Activated T-cell treated with anti-CD3 and anti-CD28 coated beads, Interleukin-2, amount 50 U/mL, for 1 hour (primary cell): ENCODE results near the gene IL1R2.
"Not testable (repeated sequence)": the region's sequence is repeated elsewhere in the genome, so short reads cannot be mapped to it uniquely, and the experiment has no call there.

Experiments
- DNase-seq: peaks from one replicate; pipeline ENCODE4 v3.0.0-alpha.2; 2020

IL1R2 gene

GRCh38 chr2:102000813-102001766, 9.3 kb downstream of the IL1R2 start:
- DNase-seq: no peak

GRCh38 chr2:102001767-102002142, 10.0 kb downstream of the IL1R2 start:
- DNase-seq: no peak

GRCh38 chr2:102002228-102002627, 10.5 kb downstream of the IL1R2 start:
- no peak for DNase-seq

GRCh38 chr2:102002909-102003308, 11.1 kb downstream of the IL1R2 start:
- not testable (repeated sequence) for DNase-seq

- DNase-seq: no peak
These were observed 11.9 kb downstream of the IL1R2 start for GRCh38 chr2:102003696-102004095.

GRCh38 chr2:102004581-102004980, 12.8 kb downstream of the IL1R2 start:
- DNase-seq: no peak

GRCh38 chr2:102005449-102005848, 13.7 kb downstream of the IL1R2 start:
- DNase-seq: no peak

GRCh38 chr2:102005989-102006885, 14.5 kb downstream of the IL1R2 start:
- DNase-seq: no peak

GRCh38 chr2:102006886-102007278, 15.1 kb downstream of the IL1R2 start:
- no peak for DNase-seq

DNA sequence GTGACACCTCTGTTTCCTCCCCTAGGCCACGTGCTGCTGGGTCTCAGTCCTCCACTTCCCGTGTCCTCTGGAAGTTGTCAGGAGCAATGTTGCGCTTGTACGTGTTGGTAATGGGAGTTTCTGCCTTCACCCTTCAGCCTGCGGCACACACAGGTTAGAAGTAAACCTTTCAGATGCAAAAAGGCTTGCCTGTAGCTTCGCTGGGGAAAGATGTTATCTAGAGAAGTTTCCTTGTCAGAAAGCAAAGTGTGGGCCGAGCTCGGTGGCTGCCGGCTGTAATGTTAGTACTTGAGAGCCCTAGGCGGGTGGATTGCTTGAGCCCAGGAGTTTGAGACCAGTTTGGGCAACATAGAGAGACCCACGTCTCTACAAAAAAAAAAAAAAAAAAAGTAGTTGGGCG, 16.7 kb downstream of the IL1R2 start:
- DNase-seq: no peak

GRCh38 chr2:102009557-102009956, 17.8 kb downstream of the IL1R2 start:
- DNase-seq: no peak

GRCh38 chr2:102010902-102011301, 19.1 kb downstream of the IL1R2 start:
- no peak for DNase-seq

DNA sequence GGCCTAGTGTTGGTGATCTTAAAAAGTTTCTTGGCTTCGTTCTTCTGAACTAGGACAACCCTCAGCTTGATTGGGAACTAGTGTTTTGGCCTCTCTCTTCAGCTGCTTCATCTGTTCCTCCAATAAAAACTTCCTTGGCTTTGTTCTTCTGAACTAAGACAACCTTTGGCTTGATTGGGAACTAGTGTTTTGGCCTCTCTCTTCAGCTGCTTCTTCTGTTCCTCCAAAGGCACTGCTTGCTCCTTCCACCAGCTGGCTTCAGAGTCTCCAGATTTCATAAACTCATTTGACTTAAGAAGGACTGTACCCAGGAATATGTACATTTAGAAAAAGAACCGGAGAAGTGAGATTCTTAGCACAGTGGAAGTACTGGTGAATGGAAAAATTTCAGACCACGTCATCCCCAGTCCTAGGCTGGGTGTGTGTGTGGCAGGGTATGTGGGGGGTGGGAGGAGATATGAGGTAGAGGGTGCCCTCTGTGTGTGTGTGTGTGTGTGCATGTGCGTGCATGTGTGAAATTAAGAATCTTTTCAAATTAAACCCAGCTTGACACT, 20.4 kb downstream of the IL1R2 start:
- no peak for DNase-seq

DNA sequence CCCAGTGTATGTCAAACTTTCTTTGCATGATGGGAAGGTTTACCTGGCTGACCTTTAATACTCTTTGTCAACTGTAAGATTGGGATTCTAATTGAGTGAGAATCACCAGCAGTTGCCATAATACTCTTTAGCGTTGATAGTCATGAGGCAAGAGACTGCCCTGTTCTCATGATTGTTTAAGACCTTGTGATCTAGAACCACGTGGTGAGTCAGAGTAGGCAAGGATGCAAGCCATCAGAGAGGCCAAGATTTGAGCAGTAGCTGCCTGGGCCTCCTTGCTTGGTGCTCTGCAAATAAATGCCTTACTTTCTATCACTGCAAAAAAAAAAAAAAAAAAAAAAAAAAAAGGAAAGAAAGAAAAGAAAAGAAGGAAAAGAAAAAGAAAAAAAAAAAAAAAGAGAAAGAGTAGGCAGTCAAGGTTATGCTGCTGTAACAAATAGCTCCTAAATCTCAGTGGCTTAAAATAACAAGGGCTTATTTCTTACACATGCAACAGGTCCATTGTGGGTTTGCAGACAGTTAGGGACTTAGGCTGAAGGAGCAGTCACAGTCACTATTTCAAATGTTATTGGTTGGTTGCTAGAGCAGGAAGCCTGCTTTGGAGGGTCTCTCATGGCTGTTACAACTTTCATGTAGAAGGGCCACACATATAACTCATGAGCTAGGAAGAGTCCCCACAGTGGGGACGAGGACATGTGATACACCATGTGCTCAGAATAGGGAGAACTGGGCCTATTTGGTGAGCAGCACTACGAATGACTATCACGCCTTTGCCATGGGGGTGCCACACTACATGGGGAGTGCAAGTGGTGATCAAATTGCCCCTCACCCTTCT, 21.7 kb downstream of the IL1R2 start:
- no peak for DNase-seq

DNA sequence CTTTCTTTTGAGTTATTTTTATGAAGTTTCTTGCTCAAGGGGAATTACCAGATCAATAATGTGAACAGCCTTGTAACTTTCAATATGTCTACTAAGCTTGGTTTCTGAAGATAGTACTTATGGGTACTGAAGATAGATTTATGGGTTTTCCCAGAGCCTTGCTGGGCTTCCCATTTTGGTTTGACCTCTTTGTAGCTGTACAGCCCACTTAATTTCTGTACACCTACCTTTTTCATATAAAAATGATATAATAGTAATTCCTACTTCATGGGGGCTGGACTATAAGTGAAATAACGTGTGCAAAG, 22.2 kb downstream of the IL1R2 start:
- DNase-seq: no peak

DNA sequence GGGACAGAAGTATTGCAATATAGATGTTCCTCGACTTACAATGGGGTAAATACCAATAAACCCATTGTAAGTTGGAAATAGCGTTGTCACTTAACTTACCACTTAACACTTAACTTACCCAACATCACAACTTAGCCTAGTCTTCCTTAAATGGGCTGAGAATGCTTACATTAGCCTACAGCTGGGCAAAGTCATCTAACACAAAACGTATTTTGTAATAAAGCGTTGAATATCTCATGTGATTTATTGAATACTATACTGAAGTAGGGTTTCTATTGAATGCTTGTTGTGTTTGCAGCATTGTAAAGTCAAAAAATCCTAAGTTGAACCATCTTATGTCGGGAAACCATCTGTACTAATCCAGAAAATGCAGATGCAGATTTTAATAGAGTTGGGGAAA, 23.6 kb downstream of the IL1R2 start:
- no peak for DNase-seq

GRCh38 chr2:102016399-102016955, 24.7 kb downstream of the IL1R2 start:
- no peak for DNase-seq

DNA sequence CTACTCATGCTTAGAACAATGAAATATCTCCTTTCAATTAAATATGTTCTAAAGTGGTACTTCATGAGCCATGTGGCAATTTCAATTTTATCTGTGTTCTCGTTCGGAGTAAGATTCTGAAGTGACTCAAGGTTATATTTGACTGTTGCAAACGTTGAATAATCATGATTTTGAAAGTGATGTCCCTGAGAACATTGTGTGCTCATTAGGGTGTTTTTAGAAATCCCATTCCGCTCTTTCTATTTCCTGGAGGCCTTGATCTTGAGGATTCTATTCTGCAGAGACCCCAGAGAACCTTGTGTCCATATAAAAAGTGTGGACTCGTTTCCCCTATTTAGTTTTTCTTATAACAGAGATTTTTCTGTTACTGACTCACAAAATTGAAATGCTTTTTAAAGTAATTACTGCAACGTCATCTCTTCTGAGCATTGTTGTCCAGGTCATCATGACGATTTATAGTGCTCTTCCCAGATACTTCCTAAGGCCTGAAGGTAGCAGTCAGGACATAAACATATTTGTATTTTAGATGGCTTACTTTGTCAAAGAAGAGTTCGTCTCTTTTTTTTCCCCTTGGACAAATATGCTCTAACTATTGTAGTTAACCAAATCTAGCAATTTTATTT, 27.2 kb downstream of the IL1R2 start:
- DNase-seq: no peak

DNA sequence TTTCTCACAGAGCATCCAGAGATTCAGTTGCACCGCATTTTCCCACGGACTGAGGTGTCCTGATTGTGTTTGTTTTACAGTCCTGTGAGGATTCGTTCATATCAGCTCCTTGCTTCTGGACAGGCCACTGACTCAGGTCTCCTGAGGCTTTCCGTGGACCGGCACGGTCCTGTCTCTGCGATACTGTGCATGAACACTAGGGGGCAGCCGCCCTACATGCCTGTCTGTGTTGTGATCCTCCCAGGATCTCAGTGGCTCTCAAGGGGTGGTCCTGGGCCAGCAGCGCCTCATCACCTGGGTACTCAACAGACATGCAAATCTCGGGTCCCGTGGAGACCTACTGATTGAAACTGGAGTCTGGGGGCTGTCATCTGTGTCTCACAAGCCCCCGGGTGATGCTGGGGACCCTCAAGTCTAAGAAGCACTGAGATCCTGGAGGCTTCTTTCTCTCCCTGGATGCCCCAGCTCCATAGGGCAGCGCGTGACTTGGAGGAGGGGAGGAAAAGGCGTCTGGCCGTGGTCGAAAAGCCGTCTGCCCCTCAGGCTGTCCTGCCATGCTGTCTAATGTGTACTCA, 28.9 kb downstream of the IL1R2 start:
- peak; percentile 85 for DNase-seq

GRCh38 chr2:102021779-102022178, 30.0 kb downstream of the IL1R2 start:
- no peak for DNase-seq

DNA sequence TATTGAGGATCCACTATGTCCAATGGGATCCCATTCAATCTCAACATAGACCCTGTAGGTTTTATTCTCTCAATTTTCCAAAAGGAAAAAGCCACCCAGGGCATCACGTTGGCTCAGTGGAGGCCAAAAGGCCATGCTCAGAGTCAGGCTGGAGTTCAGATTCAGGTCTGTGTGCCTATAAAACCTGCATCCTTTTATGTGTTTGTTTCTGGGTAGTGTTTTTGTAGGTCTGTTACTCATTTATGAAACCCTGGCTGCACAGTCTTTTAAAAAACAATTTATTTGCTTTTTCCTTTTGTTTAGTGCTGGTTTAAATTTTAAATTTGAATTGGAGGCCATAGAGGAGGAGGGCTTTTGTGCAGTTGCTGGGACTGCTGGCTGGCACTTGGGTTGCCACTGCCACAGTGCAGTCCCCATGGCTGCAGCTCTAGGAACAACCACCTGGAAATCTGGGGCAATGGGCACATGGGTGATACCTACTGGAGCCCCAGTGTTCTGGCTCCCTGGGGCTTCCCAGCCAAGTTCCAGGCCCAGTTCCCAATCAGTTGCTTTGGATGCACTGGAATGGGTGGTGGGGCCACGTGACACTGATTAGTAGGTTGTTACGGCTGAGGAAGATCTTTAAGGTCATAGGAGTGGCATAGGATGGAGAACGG, 31.3 kb downstream of the IL1R2 start:
- no peak for DNase-seq
